GM19193 (cell line): ENCODE results near the gene OR5H14.

Experiments used
- POLR2A ChIP-seq: IDR thresholded peaks from 4 replicates; pipeline ENCODE4 v1.6.1; 2011; ENCODE audit not compliant: insufficient read depth, insufficient read length; ENCODE audit errors: extremely low read depth

OR5H14 gene

GRCh38 chr3:98182196-98182595, 34.9 kb downstream of the OR5H14 start:
- no peak for TF ChIP-seq POLR2A

GRCh38 chr3:98185180-98185579, 37.9 kb downstream of the OR5H14 start:
- TF ChIP-seq POLR2A, result no peak

GRCh38 chr3:98188545-98188944, 41.3 kb downstream of the OR5H14 start:
- TF ChIP-seq POLR2A, result no peak

GRCh38 chr3:98199020-98199419, 51.7 kb downstream of the OR5H14 start:
- TF ChIP-seq POLR2A, result no peak
